Measurements from ENCODE around the gene CLASP1. TPM values are rescaled to one million over a fixed set of nuclear protein-coding genes. Genes with fewer than 3 reads are reported as not detected.

The CLASP1 gene
- total RNA-seq, 1 experiment from 2014 or later, result 27.0 TPM

DNA sequence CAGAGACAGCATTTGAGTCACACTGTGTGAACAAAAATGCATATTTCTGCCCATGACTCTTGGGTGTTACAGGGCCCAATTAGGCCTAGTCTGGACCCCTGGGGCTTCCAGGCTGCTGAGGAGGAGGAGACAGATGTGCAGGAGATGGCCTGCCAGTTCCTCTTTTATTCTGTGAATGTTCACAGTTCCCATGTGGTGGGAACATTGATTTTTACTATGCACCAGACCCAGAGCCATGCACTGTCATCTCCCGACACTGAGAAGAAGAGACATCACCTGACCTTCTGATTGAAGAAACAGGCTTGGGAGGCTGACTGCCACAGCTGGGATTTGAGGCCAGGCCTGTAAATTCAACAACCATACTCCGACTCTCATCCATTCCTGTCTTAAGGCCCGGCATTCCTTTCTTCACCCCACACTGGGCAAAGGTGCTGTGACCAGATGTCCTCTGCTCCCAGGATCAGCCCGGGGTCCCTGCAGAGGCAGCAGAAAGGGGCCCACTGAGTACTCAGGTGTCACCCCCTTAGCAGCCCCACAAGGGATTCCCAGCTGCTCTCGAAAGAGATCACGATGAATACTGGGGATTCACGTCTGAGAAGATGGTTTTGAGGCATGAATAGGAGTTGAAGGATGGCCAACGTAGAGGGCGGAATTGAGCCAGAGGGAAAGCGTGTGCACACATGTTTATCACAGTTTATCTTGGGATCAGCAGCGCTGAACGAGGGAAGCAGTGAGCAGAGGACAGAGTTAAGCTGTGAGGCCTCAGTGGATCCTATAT, 360.6 kb downstream of the CLASP1 start:
- no peak for DNase-seq (ENCODE audit: low read depth, low spot score)
- in situ Hi-C loops (cut with HindIII; ENCODE audit: low pct_unique_long_range_greater_than_20kb, low sequenced_read_pairs), result no loop called here

DNA sequence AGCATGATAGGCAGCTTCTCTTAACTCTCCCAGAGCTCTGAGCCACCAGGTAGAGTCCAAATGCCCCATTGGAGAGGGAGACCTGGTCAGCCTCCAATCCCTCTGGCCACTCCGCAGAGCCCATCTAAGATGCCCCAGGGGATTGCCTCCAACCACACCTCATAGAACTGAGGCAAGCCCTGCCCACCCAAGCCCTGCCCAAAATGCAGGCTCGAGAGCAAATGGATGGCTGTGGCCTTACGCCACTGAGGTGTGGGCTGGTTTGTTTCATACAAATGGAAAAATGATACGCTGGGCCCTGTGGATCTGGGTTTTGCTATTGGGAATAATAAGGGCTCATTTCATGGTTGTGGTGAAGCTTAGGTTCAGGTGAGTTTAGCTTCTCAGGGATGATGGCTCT, 361.3 kb downstream of the CLASP1 start:
- in situ Hi-C loops (cut with HindIII; ENCODE audit: low pct_unique_long_range_greater_than_20kb, low sequenced_read_pairs), result no loop called here
- no peak for DNase-seq (ENCODE audit: low read depth, low spot score)

Small RNA genes lying within 50 kb of the gene (small RNA-seq; reads per million reads assigned to genes)
- gene RF00019, result 0 reads per million in 2 experiments
- gene RNU4ATAC, result 483 to 6,922 reads per million in 2 experiments

Other genes with a start within 250 kb of the CLASP1 start
- not detected in 2 replicates for gene RNU4ATAC, start 118.6 kb downstream of the CLASP1 start, total RNA-seq (2014; rRNA removed; shearing (Covaris generic))
- 100 and 102 TPM in 2 replicates for gene NIFK, start 87.4 kb upstream of the CLASP1 start, total RNA-seq (2014; rRNA removed; shearing (Covaris generic))
- 66.7 and 70.4 TPM in 2 replicates for gene TSN, start 106.2 kb upstream of the CLASP1 start, total RNA-seq (2014; rRNA removed; shearing (Covaris generic))

Data from SK-MEL-5 (cell line).